SU-DHL-6 (cell line): ENCODE results near the gene DGCR6L.

Experiments used
- H2AFZ ChIP-seq: fragments of 200-600 bp; sonication (generic); 2 replicates; pipeline ENCODE4 v1.6.1; 2014; ENCODE audit warnings: low read depth, mild to moderate bottlenecking, moderate library complexity, mixed read lengths, antibody characterized with exemption, low read length; ENCODE audit not compliant: severe bottlenecking
- H3F3A ChIP-seq: fragments of 200-600 bp; shearing (Covaris generic); 2 replicates; pipeline ENCODE4 v1.6.0; 2016; ENCODE audit warnings: antibody characterized with exemption, mild to moderate bottlenecking; ENCODE audit not compliant: insufficient read depth
- H3K27ac ChIP-seq: fragments of 200-600 bp; sonication (generic); 2 replicates; pipeline ENCODE4 v1.5.1; 2016; ENCODE audit warnings: low read depth, mild to moderate bottlenecking, low read length, moderate library complexity, mixed read lengths
- H3K27me3 ChIP-seq: fragments of 200-600 bp; sonication (generic), shearing (Covaris generic); 2 replicates; pipeline ENCODE4 v1.6.0; 2014; ENCODE audit warnings: mild to moderate bottlenecking, low read length
- H3K36me3 ChIP-seq: fragments of 200-600 bp; sonication (generic); 2 replicates; pipeline ENCODE4 v1.6.1; 2014; ENCODE audit warnings: mild to moderate bottlenecking, low read length, mixed read lengths
- H3K4me2 ChIP-seq: fragments of 300-600, 200-600 bp; shearing (Covaris generic), sonication (generic); 2 replicates; pipeline ENCODE4 v1.6.0; 2014; ENCODE audit warnings: low read length, low read depth, mild to moderate bottlenecking; ENCODE audit not compliant: poor library complexity, severe bottlenecking
- H3K4me3 ChIP-seq: fragments of 200-600 bp; sonication (generic); 2 replicates; pipeline ENCODE4 v1.5.1; 2014; ENCODE audit warnings: antibody characterized with exemption, low read length, mild to moderate bottlenecking, mixed read lengths; ENCODE audit not compliant: insufficient read depth, poor library complexity, severe bottlenecking
- H3K79me2 ChIP-seq: fragments of 200-600 bp; sonication (generic); 2 replicates; pipeline ENCODE4 v1.6.1; 2014; ENCODE audit warnings: mild to moderate bottlenecking, low read length, moderate library complexity; ENCODE audit not compliant: insufficient read depth
- H3K9ac ChIP-seq: fragments of 200-600 bp; sonication (generic); 2 replicates; pipeline ENCODE4 v1.7.0; 2014; ENCODE audit warnings: mild to moderate bottlenecking, low read length
- H3K9me2 ChIP-seq: fragments of 200-600 bp; sonication (generic); replicated peaks from 2 replicates; pipeline ENCODE4 v1.6.1; 2014; ENCODE audit warnings: low read length; ENCODE audit not compliant: insufficient read depth
- H3K9me3 ChIP-seq: fragments of 200-600 bp; sonication (generic); 2 replicates; pipeline ENCODE4 v1.6.1; 2014; ENCODE audit warnings: low read length, mixed read lengths; ENCODE audit not compliant: insufficient read depth
- H4K20me1 ChIP-seq: fragments of 200-600 bp; sonication (generic); 2 replicates; pipeline ENCODE4 v1.6.1; 2014; ENCODE audit warnings: low read depth, mild to moderate bottlenecking, antibody characterized with exemption, low read length, moderate library complexity, mixed read lengths
- EZH2phosphoT487 ChIP-seq: fragments of 200-600 bp; sonication (generic), shearing (Covaris generic); conservative IDR thresholded peaks from 2 replicates; pipeline ENCODE4 v1.6.1; 2018; ENCODE audit warnings: mild to moderate bottlenecking, antibody characterized with exemption, low read length, moderate library complexity, mixed read lengths
- TF ChIP-seq, protein P1 (sequence below): fragments of 200-600 bp; sonication (generic); IDR thresholded peaks from one replicate; pipeline ENCODE4 v1.5.1; 2017; ENCODE audit warnings: antibody characterized with exemption, mild to moderate bottlenecking, low read length, moderate library complexity; ENCODE audit not compliant: insufficient read depth, poor library complexity, severe bottlenecking

Gene DGCR6L

GRCh38 chr22:20302438-20303228 lies 17.2 kb downstream of the DGCR6L start:
- no peak for TF ChIP-seq EZH2phosphoT487
- TF ChIP-seq, protein P1, sequence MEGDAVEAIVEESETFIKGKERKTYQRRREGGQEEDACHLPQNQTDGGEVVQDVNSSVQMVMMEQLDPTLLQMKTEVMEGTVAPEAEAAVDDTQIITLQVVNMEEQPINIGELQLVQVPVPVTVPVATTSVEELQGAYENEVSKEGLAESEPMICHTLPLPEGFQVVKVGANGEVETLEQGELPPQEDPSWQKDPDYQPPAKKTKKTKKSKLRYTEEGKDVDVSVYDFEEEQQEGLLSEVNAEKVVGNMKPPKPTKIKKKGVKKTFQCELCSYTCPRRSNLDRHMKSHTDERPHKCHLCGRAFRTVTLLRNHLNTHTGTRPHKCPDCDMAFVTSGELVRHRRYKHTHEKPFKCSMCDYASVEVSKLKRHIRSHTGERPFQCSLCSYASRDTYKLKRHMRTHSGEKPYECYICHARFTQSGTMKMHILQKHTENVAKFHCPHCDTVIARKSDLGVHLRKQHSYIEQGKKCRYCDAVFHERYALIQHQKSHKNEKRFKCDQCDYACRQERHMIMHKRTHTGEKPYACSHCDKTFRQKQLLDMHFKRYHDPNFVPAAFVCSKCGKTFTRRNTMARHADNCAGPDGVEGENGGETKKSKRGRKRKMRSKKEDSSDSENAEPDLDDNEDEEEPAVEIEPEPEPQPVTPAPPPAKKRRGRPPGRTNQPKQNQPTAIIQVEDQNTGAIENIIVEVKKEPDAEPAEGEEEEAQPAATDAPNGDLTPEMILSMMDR: no peak
- no peaks in the 10 kb centered on the region for H3K27me3 ChIP-seq
- no peaks in the 10 kb centered on the region for H3K9me2 ChIP-seq
- no peaks in the 10 kb centered on the region for H3K79me2 ChIP-seq
- H3K9ac ChIP-seq: no peak overlapping the region
- no peak overlapping the region for H3K4me2 ChIP-seq
- H3K27ac ChIP-seq: no peak overlapping the region
- H2AFZ ChIP-seq: no peak overlapping the region
- no peaks in the 10 kb centered on the region for H3K9me3 ChIP-seq
- no peaks in the 10 kb centered on the region for H4K20me1 ChIP-seq
- H3K4me3 ChIP-seq: no peak overlapping the region
- no peaks in the 10 kb centered on the region for H3F3A ChIP-seq
- H3K36me3 ChIP-seq: no peaks in the 10 kb centered on the region

DNA sequence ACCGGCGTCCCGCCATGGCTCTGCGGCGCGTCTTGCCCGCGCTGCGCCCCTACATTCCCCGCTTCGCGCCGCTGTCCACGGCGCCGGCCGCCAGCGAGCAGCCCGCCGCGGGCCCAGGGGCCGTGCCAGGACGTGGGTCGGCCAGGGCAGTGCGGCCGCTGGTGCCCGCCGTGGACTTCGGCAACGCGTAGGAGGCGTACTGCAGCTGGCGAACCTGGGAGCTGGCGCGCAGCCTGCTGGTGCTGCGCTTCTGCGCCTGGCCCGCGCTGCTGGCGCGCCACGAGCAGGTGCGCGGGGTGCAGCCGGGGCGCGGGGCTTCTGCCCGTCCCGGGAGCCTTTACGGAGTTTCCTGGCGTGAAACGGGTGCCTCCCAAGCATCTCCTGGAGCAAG lies 20.1 kb downstream of the DGCR6L start:
- H3K27ac ChIP-seq: no peak overlapping the region
- H3K4me3 ChIP-seq: no peak overlapping the region
- H3K9me3 ChIP-seq: no peaks in the 10 kb centered on the region
- no peak overlapping the region for H2AFZ ChIP-seq
- no peaks in the 10 kb centered on the region for H3K27me3 ChIP-seq
- no peaks in the 10 kb centered on the region for H4K20me1 ChIP-seq
- no peak for TF ChIP-seq EZH2phosphoT487
- no peaks in the 10 kb centered on the region for H3F3A ChIP-seq
- H3K9ac ChIP-seq: no peak overlapping the region
- H3K79me2 ChIP-seq: no peaks in the 10 kb centered on the region
- H3K36me3 ChIP-seq: no peaks in the 10 kb centered on the region
- H3K9me2 ChIP-seq: no peaks in the 10 kb centered on the region
- no peak overlapping the region for H3K4me2 ChIP-seq

DNA sequence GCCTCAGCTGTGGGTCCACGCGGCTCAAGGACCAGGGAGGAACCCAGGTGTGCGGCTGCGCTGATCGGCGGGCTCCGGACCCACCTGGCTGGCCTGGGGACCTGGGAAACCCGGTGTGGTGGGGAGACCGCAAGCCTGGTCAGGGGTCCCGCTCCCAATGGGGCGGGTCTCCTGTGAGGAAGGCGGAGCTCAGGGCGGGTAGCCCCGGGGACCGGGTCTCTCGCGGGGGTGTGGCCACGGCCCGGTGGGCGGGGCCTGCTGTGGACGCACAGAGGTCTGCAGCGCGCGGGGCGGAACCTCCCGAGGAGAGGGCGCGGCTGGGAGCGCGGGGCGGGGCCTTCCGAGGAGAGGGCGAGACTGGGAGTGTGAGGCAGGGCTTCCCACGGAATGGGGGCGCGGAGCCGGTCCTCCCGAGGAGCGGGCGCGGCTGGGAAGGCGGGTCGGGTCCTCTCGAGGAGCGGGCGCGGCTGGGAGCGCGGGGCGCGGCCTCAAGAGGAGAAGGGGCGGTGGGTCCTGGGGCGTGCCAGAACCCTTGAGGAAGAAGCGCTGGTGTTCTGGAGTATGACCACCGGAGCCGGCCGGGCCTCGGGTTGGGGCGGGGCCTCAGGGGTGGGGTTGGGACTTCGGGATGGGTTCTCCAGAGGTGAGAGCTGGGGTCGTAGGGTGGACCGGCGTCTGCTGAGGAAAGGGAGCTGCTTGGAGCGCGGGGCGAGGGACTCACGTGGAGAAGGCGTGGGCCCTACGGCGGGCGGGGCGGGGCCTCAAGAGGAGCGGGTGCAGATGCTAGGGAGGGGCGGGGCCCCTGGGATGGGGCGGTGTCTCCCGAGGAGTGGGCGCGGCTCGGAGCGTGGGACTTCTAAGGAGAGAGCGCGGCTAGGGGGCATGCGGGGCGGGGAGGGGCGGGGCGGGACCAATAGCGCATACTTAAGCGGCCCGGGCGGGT lies 20.8 kb downstream of the DGCR6L start:
- no peaks in the 10 kb centered on the region for H4K20me1 ChIP-seq
- H3K9me2 ChIP-seq: no peaks in the 10 kb centered on the region
- no peaks in the 10 kb centered on the region for H3K27me3 ChIP-seq
- no peaks in the 10 kb centered on the region for H3F3A ChIP-seq
- H2AFZ ChIP-seq: no peak overlapping the region
- no peak overlapping the region for H3K4me3 ChIP-seq
- H3K4me2 ChIP-seq: no peak overlapping the region
- H3K9me3 ChIP-seq: no peaks in the 10 kb centered on the region
- H3K27ac ChIP-seq: no peak overlapping the region
- no peaks in the 10 kb centered on the region for H3K79me2 ChIP-seq
- H3K36me3 ChIP-seq: no peaks in the 10 kb centered on the region
- TF ChIP-seq, protein P1: no peak
- no peak for TF ChIP-seq EZH2phosphoT487
- no peak overlapping the region for H3K9ac ChIP-seq
